DMS 273 treated with DMSO at 0.1 percent for 48 hours (cell line): ENCODE data around the gene ZNF469.
"Not testable (repeated sequence)": the region's sequence is repeated elsewhere in the genome, so short reads cannot be mapped to it uniquely, and the experiment has no call there.

Experiments
- DNase-seq: peaks from one replicate; lab custom pipeline; 2025; lab: John Stamatoyannopoulos, UW

ZNF469 gene

GRCh38 chr16:88410297-88410968 is 27.7 kb downstream of the ZNF469 start:
- DNase-seq: not testable (repeated sequence)

GRCh38 chr16:88411951-88412576 is 29.3 kb downstream of the ZNF469 start:
- no peak for DNase-seq

GRCh38 chr16:88412766-88413165 is 30.0 kb downstream of the ZNF469 start:
- no peak for DNase-seq

GRCh38 chr16:88413231-88413630 is 30.5 kb downstream of the ZNF469 start:
- DNase-seq: no peak

DNA sequence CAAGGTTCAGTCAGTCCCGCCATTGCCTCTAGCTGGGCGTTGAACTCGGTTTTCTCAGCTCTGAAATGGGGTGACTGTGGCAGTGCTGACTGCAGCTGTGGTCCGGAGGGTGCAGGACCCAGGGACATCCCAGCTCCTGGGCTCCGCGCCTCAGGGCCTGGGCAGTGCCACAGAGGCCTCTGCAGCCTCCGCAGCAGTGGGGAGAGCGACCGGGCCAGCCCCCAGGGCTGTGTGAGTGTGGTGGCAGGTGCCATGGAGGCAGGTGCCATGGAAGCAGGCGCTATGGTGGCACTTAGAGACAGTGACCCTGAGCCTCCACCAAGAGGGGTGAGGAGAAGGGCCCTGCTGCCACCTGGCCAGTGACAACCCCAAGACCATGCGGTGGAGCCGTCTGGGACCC is 30.9 kb downstream of the ZNF469 start:
- DNase-seq: no peak

- no peak for DNase-seq
These were observed 32.0 kb downstream of the ZNF469 start for GRCh38 chr16:88414521-88415380.

DNA sequence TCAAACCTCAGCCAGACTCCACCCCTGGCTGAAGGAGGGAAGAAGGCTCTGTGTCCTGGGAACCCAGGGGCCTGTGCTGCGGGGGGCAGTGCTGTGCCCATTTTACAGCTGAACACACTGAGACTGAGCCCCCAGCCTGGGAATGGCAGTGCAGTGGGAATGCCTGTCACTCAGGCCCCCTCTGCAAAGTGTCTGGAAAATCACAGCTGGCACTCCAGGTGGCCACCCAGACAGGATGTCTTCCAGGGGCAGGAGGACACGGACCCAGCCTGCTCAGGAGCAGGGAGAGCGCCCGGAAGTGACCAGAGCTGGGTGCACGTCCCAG is 32.6 kb downstream of the ZNF469 start:
- DNase-seq: no peak

DNA sequence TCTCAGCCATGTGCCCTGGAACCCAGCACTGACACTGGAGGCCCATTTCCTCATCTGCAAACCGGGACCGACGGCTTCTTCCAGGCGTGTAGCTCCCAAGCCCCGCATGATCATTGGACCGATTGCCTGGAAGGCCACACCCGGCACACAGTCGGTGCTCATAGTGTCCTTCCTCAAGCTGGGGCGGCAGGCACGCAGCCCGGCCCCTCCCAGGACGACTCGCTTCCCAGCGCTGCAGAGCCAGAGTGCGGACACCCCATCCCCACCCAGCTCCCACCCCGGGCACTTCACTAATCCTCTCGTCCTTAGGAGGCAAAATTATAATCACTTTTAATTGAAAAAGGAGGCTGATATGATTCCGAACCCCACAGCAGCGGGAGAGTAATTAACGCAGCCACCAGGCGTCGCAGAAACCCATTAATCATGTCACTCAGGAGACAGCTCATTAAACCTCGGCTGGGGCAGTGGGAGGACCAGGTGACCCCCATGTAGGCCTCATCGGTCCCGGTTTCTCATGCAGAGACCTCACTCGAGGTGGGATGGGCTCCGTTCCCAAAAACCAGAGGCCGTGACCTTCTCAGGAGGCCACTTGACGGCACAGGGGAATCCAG is 33.1 kb downstream of the ZNF469 start:
- DNase-seq: no peak

DNA sequence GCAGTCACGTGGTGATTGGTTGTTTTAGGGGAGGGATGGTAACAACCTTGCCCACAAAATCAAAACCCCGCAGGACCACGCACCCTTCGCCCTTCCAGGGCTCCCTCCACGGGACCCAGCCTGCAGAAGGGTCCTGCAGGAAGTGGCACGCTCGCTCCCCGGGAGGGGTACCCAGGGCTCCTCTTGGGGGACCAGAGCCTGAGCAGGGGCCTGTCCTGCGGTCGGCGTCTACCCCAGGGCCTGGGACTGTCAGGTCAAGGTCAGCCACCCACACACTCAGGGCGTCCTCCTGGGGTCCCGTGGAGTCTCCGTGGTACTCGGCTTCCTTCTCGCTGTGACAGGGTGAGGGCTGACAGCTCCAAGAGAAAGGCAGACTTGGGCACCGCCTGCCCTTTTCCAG is 33.9 kb downstream of the ZNF469 start:
- no peak for DNase-seq

GRCh38 chr16:88417684-88418476 is 35.1 kb downstream of the ZNF469 start:
- DNase-seq: no peak

- no peak for DNase-seq
These were observed 36.1 kb downstream of the ZNF469 start for GRCh38 chr16:88418869-88419268.

GRCh38 chr16:88419790-88420189 is 37.0 kb downstream of the ZNF469 start:
- DNase-seq: no peak

- DNase-seq: no peak
These were observed 37.7 kb downstream of the ZNF469 start for GRCh38 chr16:88420496-88420895.

DNA sequence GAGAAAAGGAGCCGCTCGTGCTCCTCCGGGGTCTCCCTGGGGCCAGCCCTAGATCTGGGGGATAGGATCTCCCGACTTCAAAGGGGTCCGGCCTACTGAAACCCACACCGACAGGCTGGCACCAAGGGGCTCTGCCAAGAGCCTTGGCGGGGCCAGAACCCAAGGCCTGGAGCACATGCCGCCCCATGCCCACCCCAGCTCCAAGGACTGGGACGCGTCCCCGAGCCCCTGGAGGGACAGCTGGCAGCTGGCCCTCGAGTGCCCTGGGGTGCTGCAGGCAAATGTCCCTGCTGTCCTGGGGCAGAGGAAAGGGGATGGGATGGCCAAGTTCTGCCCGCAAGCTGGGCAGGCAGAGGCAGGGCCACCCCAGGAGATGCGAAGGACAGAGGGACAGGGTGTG is 38.5 kb downstream of the ZNF469 start:
- no peak for DNase-seq

DNA sequence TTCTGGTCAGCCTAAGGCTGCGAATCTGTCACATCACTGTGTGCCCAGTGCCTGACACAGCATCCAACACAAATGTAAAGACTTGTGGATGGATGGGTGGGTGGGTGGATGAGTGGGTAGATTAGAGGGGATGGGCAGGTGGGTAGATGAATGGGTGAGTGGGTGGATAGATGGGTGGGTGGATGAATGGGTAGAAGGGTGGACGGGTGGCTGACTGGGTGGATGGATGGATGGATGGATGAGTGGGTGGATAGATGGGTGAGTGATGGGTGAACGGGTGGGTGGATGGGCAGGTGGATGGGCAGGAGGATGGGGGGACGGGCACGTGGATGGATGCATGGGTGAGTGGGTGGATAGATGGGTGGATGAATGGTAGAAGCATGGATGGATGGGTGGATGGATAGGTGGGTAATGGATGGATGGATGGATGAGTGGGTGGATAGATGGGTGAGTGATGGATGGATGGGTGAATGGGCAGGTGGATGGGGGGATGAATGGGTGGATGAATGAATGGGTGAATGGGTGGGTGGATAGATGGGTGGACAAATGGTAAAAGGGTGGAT is 39.2 kb downstream of the ZNF469 start:
- DNase-seq: no peak

DNA sequence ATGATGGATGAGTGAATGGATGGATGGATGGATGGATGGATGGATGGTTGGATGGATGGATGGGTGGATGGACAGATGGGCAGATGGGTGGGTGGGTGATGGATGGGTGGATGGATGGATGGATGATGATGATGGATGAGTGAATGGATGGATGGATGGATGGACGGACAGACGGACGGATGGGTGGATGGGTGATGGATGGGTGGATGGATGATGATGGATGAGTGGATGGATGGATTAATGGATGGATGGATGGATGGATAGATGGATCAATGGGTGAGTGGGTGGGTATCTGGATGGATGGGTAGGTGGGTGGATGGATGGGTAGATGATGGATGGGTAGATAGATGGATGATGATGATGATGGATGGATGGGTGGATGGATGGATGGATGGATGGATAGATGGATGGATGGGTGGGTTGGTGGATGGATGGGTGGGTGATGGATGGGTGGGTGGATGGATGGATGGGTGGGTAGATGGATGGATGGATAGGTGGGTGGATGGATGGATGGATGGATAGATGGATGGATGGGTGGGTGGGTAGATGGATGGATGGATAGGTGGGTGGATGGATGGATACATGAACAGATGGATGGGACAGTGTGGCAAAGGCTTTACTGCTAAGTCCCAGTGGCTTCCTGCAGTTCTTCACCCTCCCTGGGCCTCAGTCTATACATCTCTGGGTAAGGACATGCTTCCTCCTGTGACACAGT is 40.1 kb downstream of the ZNF469 start:
- no peak for DNase-seq

- no peak for DNase-seq
These were observed 40.7 kb downstream of the ZNF469 start for GRCh38 chr16:88423448-88423850.

- no peak for DNase-seq
These were observed 42.0 kb downstream of the ZNF469 start for GRCh38 chr16:88424587-88425235.

GRCh38 chr16:88426018-88426417 is 43.3 kb downstream of the ZNF469 start:
- no peak for DNase-seq

DNA sequence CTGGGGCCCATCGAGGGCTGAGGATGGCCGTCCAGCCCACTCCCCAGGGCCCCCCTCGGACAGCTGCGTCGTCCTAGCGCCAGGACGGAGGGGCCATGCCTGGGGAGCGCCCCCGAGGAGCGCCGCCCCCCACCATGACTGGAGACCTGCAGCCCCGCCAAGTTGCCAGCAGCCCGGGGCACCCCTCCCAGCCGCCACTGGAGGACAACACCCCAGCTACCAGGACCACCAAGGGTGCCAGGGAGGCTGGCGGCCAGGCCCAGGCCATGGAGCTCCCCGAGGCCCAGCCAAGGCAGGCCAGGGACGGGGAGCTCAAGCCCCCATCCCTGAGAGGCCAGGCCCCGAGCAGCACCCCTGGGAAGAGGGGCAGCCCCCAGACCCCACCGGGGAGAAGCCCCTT is 44.6 kb downstream of the ZNF469 start:
- DNase-seq: no peak
